GM21786 (cell line): ENCODE measurements around the gene PRMT3.
"Not testable (repeated sequence)": the region's sequence is repeated elsewhere in the genome, so short reads cannot be mapped to it uniquely, and the experiment has no call there.

Experiments
- ATAC-seq: cut with Tn5 transposase; IDR thresholded peaks from one replicate; pipeline ENCODE4 v1.9.1; 2021; ENCODE audit not compliant: unreplicated experiment

The PRMT3 gene

GRCh38 chr11:20501252-20501651 lies 113.7 kb downstream of the PRMT3 start:
- peak; percentile 92 for ATAC-seq

DNA sequence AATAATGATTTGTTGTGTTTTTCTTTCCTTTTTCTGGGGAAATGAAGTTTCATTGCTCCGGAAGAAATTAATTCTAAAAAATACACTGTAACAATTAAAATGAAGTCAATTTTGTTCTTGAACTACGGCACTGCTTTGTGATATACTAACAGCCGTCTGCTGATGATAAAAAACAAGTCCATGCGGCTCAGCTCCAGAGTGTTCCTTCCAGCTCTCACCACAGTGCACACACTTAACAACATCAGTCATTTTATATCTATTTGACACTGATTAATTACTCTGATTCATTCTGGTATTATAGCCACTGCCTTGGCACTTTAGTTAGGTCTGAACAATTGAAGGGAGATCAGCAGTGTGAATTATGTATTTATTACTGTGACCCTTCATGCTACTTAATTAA lies 114.5 kb downstream of the PRMT3 start:
- ATAC-seq, result no peak

GRCh38 chr11:20511982-20512381 lies 124.5 kb downstream of the PRMT3 start:
- ATAC-seq, result no peak

- ATAC-seq, result no peak
These were observed 125.4 kb downstream of the PRMT3 start for GRCh38 chr11:20512869-20513268.

DNA sequence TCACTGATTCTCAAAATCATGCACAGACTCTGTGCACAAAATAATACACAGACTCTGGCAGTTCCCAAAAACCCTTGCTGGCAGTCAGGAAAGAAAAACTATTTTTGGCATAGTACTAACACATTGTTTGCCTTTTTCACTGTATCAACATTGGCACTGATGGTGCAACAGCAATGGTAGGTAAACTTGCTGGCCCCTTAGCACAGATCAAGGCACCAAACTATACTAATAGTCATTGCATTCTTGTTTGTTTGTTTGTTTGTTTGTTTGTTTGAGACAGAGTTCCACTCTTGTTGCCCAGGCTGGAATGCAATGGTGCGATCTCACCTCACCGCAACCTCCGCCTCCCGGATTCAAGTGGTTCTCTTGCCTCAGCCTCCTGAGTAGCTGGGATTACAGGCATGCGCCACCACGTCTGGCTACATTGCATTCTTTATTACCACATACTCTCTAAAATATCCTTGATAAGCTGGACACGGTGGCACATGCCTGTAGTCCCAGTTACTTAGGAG lies 130.9 kb downstream of the PRMT3 start:
- no peak for ATAC-seq

DNA sequence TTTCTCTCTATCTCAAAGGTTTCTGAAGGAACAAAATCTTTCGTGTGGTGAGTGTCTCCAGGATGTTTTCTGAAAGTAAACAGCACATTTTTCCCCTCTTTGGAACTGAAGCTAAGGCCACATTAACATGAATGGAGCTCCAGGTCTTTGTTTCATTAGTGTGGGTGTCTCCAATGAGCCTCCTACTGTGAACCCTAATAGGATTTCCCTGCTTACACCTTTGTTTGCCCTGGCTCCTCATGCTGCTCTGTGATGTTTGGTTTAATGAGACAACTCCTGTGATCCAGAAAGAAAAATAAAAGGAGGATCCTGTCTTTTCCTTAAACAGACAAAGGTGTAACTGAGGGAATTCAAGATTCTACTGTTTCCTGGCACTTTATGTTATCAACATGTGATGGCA lies 135.0 kb downstream of the PRMT3 start:
- no peak for ATAC-seq

- ATAC-seq, result no peak
These were observed 142.2 kb downstream of the PRMT3 start for GRCh38 chr11:20529757-20530156.

GRCh38 chr11:20530942-20531703 lies 143.6 kb downstream of the PRMT3 start:
- peak; percentile 76 for ATAC-seq

DNA sequence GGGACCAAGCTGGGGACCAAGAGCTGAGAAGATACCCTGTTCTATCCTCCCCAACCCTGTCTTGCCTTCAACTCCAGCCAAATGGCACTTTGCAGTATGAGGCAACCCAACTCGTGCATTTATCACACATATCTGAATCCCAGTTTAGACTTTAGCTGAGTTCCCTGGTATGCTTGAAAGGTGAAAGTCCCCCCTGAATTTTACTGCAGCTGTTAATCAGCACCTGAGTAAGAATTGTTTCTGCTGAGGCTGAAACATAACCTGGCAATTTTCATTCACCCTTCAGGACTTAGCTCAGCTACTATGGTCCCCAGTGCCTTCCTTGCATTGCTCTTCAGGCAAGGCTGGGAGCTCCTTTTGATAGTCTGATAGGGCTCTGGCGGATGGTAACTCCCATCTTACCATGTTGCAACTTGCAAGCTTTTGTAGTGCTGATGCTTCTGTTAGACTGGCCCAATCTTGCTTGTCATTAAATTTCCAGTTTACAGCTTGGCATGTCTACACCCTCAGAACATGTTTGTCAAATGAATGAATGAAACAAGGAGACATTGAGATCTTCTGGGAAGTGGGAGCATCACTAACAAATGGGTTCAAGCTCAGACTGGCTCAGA lies 147.9 kb downstream of the PRMT3 start:
- no peak for ATAC-seq

- no peak for ATAC-seq
These were observed 148.8 kb downstream of the PRMT3 start for GRCh38 chr11:20536365-20536764.

GRCh38 chr11:20536784-20537183 lies 149.3 kb downstream of the PRMT3 start:
- no peak for ATAC-seq

GRCh38 chr11:20541503-20541902 lies 154.0 kb downstream of the PRMT3 start:
- ATAC-seq, result no peak

GRCh38 chr11:20544603-20545237 lies 157.2 kb downstream of the PRMT3 start:
- ATAC-seq, result no peak

GRCh38 chr11:20547411-20547810 lies 159.9 kb downstream of the PRMT3 start:
- no peak for ATAC-seq

GRCh38 chr11:20551096-20551495 lies 163.6 kb downstream of the PRMT3 start:
- no peak for ATAC-seq

- no peak for ATAC-seq
These were observed 168.3 kb downstream of the PRMT3 start for GRCh38 chr11:20555783-20556182.

- not testable (repeated sequence) for ATAC-seq
These were observed 168.9 kb downstream of the PRMT3 start for GRCh38 chr11:20556396-20556795.

- no peak for ATAC-seq
These were observed 171.2 kb downstream of the PRMT3 start for GRCh38 chr11:20558741-20559140.
